Pancreas (tissue), 10 donors: ENCODE measurements around the gene SCN8A. TPM values are rescaled to one million over a fixed set of nuclear protein-coding genes. Genes with fewer than 3 reads are reported as not detected.
"Not testable (repeated sequence)": the region's sequence is repeated elsewhere in the genome, so short reads cannot be mapped to it uniquely, and the experiment has no call there.

Experiments used
- ATAC-seq, 4 donors: fragments of 200-7000 bp; cut with Tn5 transposase; one replicate each; pipeline versions ENCODE4 v1.8.0 to v1.9.1; 2020; ENCODE audit warnings: mild to moderate bottlenecking in 4 of 4, moderate library complexity in 4 of 4
- DNase-seq, 6 donors: peaks; one replicate each; pipeline ENCODE4 v3.0.0-alpha.2; 2020
- FAIRE-seq: peaks from 2 replicates; lab custom pipeline; 2012; peaks lifted over from hg19 to GRCh38; lab: Jason Lieb, UNC
- H3K27ac ChIP-seq, 4 donors: fragments of 200-600 bp; sonication (generic); 1 replicate in 3 of 4; 2 replicates in 1 of 4; pipeline versions ENCODE4 v1.5.0 to v1.8.0; 2020
- H3K27me3 ChIP-seq, 4 donors: fragments of 200-600 bp; one replicate each; pipeline ENCODE4 v1.8.0; 2021
- H3K36me3 ChIP-seq, 3 donors: fragments of 200-600 bp; sonication (generic) in 1 of 3; one replicate each; pipeline versions ENCODE4 v1.5.0 to v1.8.0; 2020 to 2021
- H3K4me1 ChIP-seq, 3 donors: fragments of 200-600 bp; one replicate each; pipeline ENCODE4 v1.8.0; 2021
- H3K4me3 ChIP-seq, 4 donors: fragments of 200-600 bp; sonication (generic) in 2 of 4; one replicate each; pipeline versions ENCODE4 v1.5.0 to v1.8.0; 2020 to 2021
- H3K9me3 ChIP-seq, 4 donors: fragments of 200-600 bp; one replicate each; pipeline ENCODE4 v1.8.0; 2021
- WGBS, 2 donors: extraction: QIAGEN DNeasy Blood & Tissue Kit; methylation state at CpG; one replicate each; pipeline ENCODE4 v1.1.7; 2013; 5-methylcytosine and 5-hydroxymethylcytosine counted together
- intact Hi-C, 3 donors: fragments of 100-400 bp; cut with DNase I; formaldehyde crosslinking; loops; one replicate each; pipeline versions ENCODE4 v1.11.1 to v1.14.2; 2022
- polyA plus RNA-seq, 2 donors: library from polyadenylated mRNA; stranded (reverse); fragments of 200-250 nt; gene quantifications; one replicate each; pipeline ENCODE4 v1.2.3, GENCODE V29; 2013
- total RNA-seq, 6 donors: library from RNA; stranded (reverse); fragmentation: NEBNext Ultra II Directional in 4 of 6; extraction: Animal tissue kit (Norgen Biotek cat#: 25700) in 4 of 6; gene quantifications; one replicate each; pipeline versions ENCODE4 v1.2.1 to v1.2.4, GENCODE V29; 2021 to 2023
- TF ChIP-seq, protein P1 (sequence below), 4 donors: fragments of 200-600 bp; sonication (generic) in 3 of 4; IDR thresholded peaks; one replicate each; pipeline versions ENCODE4 v1.5.0 to v1.8.0; 2021; ENCODE audit warnings: antibody characterized with exemption in 4 of 4
- donor health status: healthy with polysubstance abuse.
- donor health status: DM: no; HTN: no; CAD: no; lungs with moderate emphysema.
- donor health status: DM: no; HTN: no; CAD: no.
- donor health status: control.
- donor health status: control.
- donor health status: Bipolar disorder and iron deficiency.
- donor health status: DM: yes; HTN: yes; CAD: no.
- donor health status: DM: no; HTN: no; CAD: no.
- donor health status: DM: no; HTN: no; CAD: no.
- donor health status: DM: yes; HTN: yes; CAD: no.

The SCN8A gene
- total and polyA plus RNA-seq, 8 donors, result 1.9 to 3.2 (median 2.3) TPM

DNA sequence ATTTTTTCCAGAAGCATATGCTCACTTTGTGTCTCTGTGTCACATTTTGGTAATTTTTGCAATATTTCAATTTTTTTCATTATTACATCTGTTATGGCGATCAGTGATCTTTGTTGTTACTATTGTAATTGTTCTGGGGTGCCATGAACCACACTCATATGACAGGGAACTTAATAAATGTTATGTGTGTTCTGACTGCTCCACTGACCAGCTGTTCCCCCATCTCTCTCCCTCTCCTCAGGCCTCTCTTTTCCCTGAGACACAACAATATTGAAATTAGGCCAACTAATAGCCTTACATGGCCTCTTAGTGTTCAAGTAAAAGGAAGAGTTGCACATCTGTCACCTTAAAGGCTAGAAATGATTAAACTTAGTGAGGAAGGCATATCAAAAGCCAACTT lies 46.0 kb downstream of the SCN8A start:
- DNase-seq (no peak), FAIRE-seq (no peak), ATAC-seq (no peak)
- intact Hi-C loops, result no loop called here
- H3K27me3 ChIP-seq, result no peaks in the 10 kb centered on the region
- no peak overlapping the region for H3K4me3 ChIP-seq
- H3K36me3 ChIP-seq, result no peaks in the 10 kb centered on the region
- 83 to 94% methylated on average over 1 of the region's 1 CpG for WGBS, 2 donors
- TF ChIP-seq, protein P1, sequence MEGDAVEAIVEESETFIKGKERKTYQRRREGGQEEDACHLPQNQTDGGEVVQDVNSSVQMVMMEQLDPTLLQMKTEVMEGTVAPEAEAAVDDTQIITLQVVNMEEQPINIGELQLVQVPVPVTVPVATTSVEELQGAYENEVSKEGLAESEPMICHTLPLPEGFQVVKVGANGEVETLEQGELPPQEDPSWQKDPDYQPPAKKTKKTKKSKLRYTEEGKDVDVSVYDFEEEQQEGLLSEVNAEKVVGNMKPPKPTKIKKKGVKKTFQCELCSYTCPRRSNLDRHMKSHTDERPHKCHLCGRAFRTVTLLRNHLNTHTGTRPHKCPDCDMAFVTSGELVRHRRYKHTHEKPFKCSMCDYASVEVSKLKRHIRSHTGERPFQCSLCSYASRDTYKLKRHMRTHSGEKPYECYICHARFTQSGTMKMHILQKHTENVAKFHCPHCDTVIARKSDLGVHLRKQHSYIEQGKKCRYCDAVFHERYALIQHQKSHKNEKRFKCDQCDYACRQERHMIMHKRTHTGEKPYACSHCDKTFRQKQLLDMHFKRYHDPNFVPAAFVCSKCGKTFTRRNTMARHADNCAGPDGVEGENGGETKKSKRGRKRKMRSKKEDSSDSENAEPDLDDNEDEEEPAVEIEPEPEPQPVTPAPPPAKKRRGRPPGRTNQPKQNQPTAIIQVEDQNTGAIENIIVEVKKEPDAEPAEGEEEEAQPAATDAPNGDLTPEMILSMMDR (IDR thresholded peaks at IDR 0.05), result no peak
- H3K27ac ChIP-seq, result no peak overlapping the region
- H3K9me3 ChIP-seq, result no peaks in the 10 kb centered on the region
- H3K4me1 ChIP-seq, result no peaks in the 10 kb centered on the region

DNA sequence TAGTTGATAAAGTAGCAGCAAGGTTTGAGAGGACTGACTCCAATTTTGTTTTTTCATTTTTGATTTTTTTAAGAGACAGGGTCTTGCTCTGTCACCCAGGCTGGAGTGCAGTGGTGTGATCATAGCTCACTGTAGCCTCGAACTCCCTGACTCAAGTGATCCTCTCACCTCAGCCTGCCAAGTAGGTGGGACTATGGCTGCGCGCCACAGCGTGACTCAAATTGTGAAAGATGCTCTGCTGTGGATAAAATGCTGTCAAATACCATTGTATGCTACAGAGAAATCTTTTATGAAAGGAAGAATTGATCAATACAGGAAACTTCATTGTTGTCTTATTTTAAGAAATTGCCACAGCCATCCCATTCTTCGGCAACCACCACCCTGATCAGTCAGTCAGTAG lies 48.3 kb downstream of the SCN8A start:
- no peak overlapping the region for H3K27ac ChIP-seq
- H3K4me3 ChIP-seq, result no peak overlapping the region
- TF ChIP-seq, protein P1 (IDR thresholded peaks at IDR 0.05), result no peak
- ATAC-seq (no peak), FAIRE-seq (no peak), DNase-seq (no peak)
- 90 to 92% methylated on average over 5 of the region's 5 CpGs for WGBS, 2 donors
- no peaks in the 10 kb centered on the region for H3K36me3 ChIP-seq
- H3K9me3 ChIP-seq, result no peaks in the 10 kb centered on the region
- intact Hi-C loops, result no loop called here
- no peaks in the 10 kb centered on the region for H3K27me3 ChIP-seq
- no peaks in the 10 kb centered on the region for H3K4me1 ChIP-seq

DNA sequence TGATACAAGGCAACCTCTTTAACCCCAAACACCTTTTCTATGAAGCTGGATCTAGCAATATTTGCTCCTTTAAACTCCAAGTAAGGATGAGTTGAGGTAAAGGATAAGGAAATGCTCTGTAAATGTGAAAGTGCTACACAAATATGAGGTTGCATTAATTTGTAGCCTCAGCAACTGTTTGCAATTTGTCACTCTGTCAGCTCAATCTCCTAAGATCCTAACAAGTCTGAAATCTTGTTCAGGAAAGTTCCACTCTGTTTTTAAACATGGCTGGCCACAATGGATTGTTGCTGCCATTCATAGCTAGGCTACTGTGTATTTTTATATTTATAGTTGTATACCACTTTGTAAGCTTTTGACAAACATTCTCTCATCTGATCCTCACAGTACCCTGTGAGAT lies 51.3 kb downstream of the SCN8A start:
- no peaks in the 10 kb centered on the region for H3K27me3 ChIP-seq
- H3K4me1 ChIP-seq, result no peaks in the 10 kb centered on the region
- TF ChIP-seq, protein P1 (IDR thresholded peaks at IDR 0.05), result no peak
- no peaks in the 10 kb centered on the region for H3K9me3 ChIP-seq
- FAIRE-seq (no peak), ATAC-seq (no peak), DNase-seq (no peak)
- H3K27ac ChIP-seq, result no peak overlapping the region
- intact Hi-C loops, result no loop called here
- H3K36me3 ChIP-seq, result no peaks in the 10 kb centered on the region
- no peak overlapping the region for H3K4me3 ChIP-seq

DNA sequence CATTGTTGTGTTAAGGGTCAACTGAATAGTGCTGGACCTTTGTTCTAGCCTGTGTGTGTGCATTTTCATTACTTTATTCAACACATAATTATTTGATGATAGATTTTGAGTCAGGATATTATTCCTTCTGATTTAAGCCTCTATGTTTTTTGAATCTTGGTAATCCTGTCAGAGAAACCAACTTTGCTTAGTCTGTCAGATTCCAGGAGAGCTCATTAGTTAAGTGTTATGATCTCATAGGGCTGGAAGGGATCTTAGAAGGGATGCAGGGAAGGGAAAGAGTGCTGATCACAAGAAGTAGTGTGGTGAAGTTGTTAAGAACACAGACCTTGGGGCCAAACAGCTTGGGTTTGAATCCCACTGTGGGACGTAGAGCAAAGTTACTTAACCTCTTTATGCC lies 52.9 kb downstream of the SCN8A start:
- 70 to 96% methylated on average over 1 of the region's 1 CpG for WGBS, 2 donors
- ATAC-seq, result no peak

DNA sequence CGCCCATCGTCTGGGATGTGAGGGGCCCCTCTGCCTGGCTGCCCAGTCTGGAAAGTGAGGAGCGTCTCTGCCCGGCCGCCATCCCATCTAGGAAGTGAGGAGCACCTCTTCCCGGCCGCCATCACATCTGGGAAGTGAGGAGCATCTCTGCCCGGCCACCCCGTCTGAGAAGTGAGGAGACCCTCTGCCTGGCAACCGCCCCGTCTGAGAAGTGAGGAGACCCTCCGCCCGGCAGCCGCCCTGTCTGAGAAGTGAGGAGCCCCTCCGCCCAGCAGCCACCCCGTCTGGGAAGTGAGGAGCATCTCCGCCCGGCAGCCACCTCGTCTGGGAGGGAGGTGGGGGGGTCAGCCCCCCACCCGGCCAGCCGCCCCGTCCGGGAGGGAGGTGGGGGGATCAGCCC lies 53.7 kb downstream of the SCN8A start:
- H3K27me3 ChIP-seq, FAIRE-seq, H3K4me1 ChIP-seq, ATAC-seq, H3K36me3 ChIP-seq, H3K27ac ChIP-seq, H3K4me3 ChIP-seq, DNase-seq, H3K9me3 ChIP-seq, intact Hi-C loops: not testable (repeated sequence)
- 93 to 94% methylated on average over 13 to 19 of the region's 23 CpGs for whole genome bisulfite sequencing, 2 donors

More for the DNA sequence above, 52.9 kb downstream of the SCN8A start:
- Histone ChIP-seq H3K36me3 (no peaks in the 10 kb centered on the region), H3K9me3 (no peaks in the 10 kb centered on the region), H3K27ac (no peak overlapping the region), H3K4me3 (no peak overlapping the region), H3K4me1 (no peaks in the 10 kb centered on the region), H3K27me3 (no peaks in the 10 kb centered on the region)
- TF ChIP-seq, protein P1 (IDR thresholded peaks at IDR 0.05), result no peak
- intact Hi-C loops, result no loop called here
- FAIRE-seq (no peak), DNase-seq (no peak)

DNA sequence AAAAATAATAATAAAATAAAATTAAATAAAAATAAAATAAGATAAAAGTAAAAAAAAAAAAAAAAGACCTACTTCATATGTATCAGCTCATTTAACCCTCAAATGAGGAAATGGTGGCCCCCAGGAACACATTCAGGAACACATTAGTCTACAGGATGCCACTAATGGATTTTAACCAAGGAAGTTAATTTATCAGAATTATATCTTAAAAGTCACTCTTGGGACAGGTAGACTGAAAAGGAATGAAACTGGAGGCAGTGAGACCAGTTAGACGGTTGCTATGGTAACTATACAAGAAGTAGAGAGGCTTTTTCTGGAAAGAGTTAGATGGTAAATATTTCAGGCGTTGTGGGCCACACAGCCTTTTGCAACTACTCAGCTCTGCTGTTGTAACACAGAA lies 54.9 kb downstream of the SCN8A start:
- H3K27me3 ChIP-seq, result no peaks in the 10 kb centered on the region
- no peaks in the 10 kb centered on the region for H3K36me3 ChIP-seq
- no peak overlapping the region for H3K4me3 ChIP-seq
- H3K4me1 ChIP-seq, result no peaks in the 10 kb centered on the region
- intact Hi-C loops, result no loop called here
- no peak for DNase-seq
- no peak overlapping the region for H3K27ac ChIP-seq
- ATAC-seq, result no peak
- 85 to 93% methylated on average over 2 of the region's 2 CpGs for WGBS, 2 donors
- no peak for FAIRE-seq
- H3K9me3 ChIP-seq, result no peaks in the 10 kb centered on the region
- TF ChIP-seq, protein P1 (IDR thresholded peaks at IDR 0.05), result no peak
